Small intestine (tissue), 7 donors: Measurements from ENCODE around the gene TNFSF9. TPM values are rescaled to one million over a fixed set of nuclear protein-coding genes. Genes with fewer than 3 reads are reported as not detected.
"Not testable (repeated sequence)": the region's sequence is repeated elsewhere in the genome, so short reads cannot be mapped to it uniquely, and the experiment has no call there.

Experiments used
- DNase-seq, 2 donors: peaks; one replicate each; pipeline versions ENCODE4 v3.0.0 to v3.0.0-alpha.2; 2013
- FAIRE-seq: peaks from 2 replicates; lab custom pipeline; 2012; peaks lifted over from hg19 to GRCh38; lab: Jason Lieb, UNC
- H3K27ac ChIP-seq, 3 donors: one replicate each; pipeline ENCODE4 v1.5.1; 2013; ENCODE audit warnings: low read length in 2 of 3, mild to moderate bottlenecking in 2 of 3, control low read depth in 1 of 3, inconsistent platforms in 1 of 3, low read depth in 1 of 3, moderate library complexity in 1 of 3
- H3K27me3 ChIP-seq, 3 donors: one replicate each; pipeline ENCODE4 v1.6.1; 2013; ENCODE audit warnings: low read length in 3 of 3, inconsistent platforms in 1 of 3; ENCODE audit not compliant: control insufficient read depth in 3 of 3, insufficient read depth in 3 of 3
- H3K36me3 ChIP-seq, 3 donors: one replicate each; pipeline ENCODE4 v1.6.1; 2013; ENCODE audit warnings: low read length in 3 of 3, inconsistent platforms in 1 of 3, low read depth in 1 of 3, mild to moderate bottlenecking in 1 of 3, moderate library complexity in 1 of 3; ENCODE audit not compliant: control insufficient read depth in 3 of 3, insufficient read depth in 2 of 3
- H3K4me1 ChIP-seq, 3 donors: one replicate each; pipeline ENCODE4 v1.6.1; 2013; ENCODE audit warnings: low read length in 2 of 3, inconsistent platforms in 1 of 3, low read depth in 1 of 3, mild to moderate bottlenecking in 1 of 3, moderate library complexity in 1 of 3; ENCODE audit not compliant: control insufficient read depth in 3 of 3, insufficient read depth in 2 of 3
- H3K4me3 ChIP-seq, 3 donors: one replicate each; pipeline ENCODE4 v1.5.1; 2013; ENCODE audit warnings: low read length in 3 of 3, control low read depth in 1 of 3, inconsistent platforms in 1 of 3, low read depth in 1 of 3, mild to moderate bottlenecking in 1 of 3, moderate library complexity in 1 of 3
- H3K9me3 ChIP-seq, 2 donors: one replicate each; pipeline ENCODE4 v1.6.1; 2013; ENCODE audit warnings: low read depth in 1 of 2, low read length in 1 of 2; ENCODE audit not compliant: control insufficient read depth in 2 of 2, insufficient read depth in 1 of 2
- WGBS, 3 donors: extraction: QIAGEN DNeasy Blood & Tissue Kit; methylation state at CpG; one replicate each; pipeline ENCODE4 v1.1.7; 2013; 5-methylcytosine and 5-hydroxymethylcytosine counted together
- polyA plus RNA-seq, 4 donors: library from polyadenylated mRNA; stranded (reverse) in 3 of 4; unstranded in 1 of 4; fragments of 200-250 nt in 3 of 4; fragments of 120-200 nt in 1 of 4; gene quantifications; one replicate each; pipeline versions ENCODE4 v1.2.1 to v1.2.3, GENCODE V29; 2013
- donor health status: healthy with polysubstance abuse.
- donor health status: control.
- donor health status: control.
- donor health status: Bipolar disorder and iron deficiency.
- donor health status: healthy.

The TNFSF9 gene
- polyA plus RNA-seq, 4 donors: 0.22 to 0.37 TPM; not detected in 2

DNA sequence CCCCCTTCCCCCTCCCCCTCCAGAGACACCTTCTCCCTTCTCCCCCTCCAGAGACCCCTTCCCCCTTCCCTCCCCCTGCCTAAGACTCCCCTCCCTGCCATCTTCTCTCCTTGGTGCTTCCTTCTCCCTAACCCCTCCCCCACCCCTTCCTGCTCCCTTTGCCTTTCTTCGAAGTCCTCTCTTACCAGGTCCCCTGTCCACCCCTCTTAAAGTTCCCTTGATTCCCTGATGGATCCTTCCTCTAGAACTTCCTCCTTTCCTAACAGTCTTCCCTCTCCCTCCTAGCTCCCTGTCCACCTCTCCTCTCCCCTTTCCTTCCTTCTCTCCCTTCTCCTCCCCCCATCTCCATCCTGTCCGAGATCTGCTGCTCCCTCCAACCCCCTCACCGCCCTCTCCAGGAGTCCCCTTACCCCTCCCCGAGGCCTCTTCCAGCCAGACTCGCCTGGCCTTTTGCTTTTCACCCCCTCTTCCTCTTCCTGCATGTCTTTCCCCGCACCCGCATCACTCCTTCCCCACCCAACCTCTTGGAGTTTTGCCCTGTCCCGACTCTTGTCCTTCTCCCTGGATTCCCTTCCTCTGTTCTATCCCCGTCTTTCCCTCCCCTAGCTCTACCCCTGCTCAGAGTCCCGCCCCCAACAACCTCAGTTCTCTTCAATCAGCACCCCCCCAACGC, 3.1 kb downstream of the TNFSF9 start:
- FAIRE-seq: no peak
- Histone ChIP-seq H3K4me1 (peaks cover 0 to 5% (median 2%) of the 10 kb centered on the region in 3 donors), H3K4me3 (no peak overlapping the region), H3K36me3 (no peaks in the 10 kb centered on the region), H3K9me3 (peaks cover 0 to 8% of the 10 kb centered on the region in 2 donors), H3K27me3 (peaks cover 6 to 39% (median 12%) of the 10 kb centered on the region in 3 donors), H3K27ac (no peak overlapping the region)
- 15 to 25% (median 22%) methylated on average over 10 to 11 of the region's 11 CpGs for WGBS, 3 donors
- DNase-seq: no peak

DNA sequence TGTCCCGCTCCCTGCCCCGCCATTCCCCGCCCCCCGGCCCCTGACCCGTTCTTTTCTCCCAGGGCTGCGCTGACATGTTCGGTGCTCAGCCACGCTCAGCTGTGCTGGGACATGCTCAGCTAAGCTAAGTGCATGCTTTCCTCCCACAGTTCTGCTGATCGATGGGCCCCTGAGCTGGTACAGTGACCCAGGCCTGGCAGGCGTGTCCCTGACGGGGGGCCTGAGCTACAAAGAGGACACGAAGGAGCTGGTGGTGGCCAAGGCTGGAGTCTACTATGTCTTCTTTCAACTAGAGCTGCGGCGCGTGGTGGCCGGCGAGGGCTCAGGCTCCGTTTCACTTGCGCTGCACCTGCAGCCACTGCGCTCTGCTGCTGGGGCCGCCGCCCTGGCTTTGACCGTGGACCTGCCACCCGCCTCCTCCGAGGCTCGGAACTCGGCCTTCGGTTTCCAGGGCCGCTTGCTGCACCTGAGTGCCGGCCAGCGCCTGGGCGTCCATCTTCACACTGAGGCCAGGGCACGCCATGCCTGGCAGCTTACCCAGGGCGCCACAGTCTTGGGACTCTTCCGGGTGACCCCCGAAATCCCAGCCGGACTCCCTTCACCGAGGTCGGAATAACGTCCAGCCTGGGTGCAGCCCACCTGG, 3.7 kb downstream of the TNFSF9 start:
- no peaks in the 10 kb centered on the region for H3K36me3 ChIP-seq
- WGBS, 3 donors: 40 to 66% (median 63%) methylated on average over 38 to 40 of the region's 40 CpGs
- peaks cover 6 to 39% (median 12%) of the 10 kb centered on the region in 3 donors for H3K27me3 ChIP-seq
- H3K4me3 ChIP-seq: no peak overlapping the region
- FAIRE-seq (no peak), DNase-seq (no peak)
- peaks cover 0 to 5% (median 2%) of the 10 kb centered on the region in 3 donors for H3K4me1 ChIP-seq
- no peak overlapping the region for H3K27ac ChIP-seq
- H3K9me3 ChIP-seq: peaks cover 0 to 8% of the 10 kb centered on the region in 2 donors

- 88 to 91% (median 91%) methylated on average over 10 of the region's 10 CpGs for WGBS, 3 donors
- DNase-seq: no peak
- Histone ChIP-seq H3K27me3 (peaks cover 6 to 35% (median 12%) of the 10 kb centered on the region in 3 donors), H3K4me1 (peaks cover 0 to 5% (median 2%) of the 10 kb centered on the region in 3 donors), H3K27ac (no peak overlapping the region), H3K9me3 (peaks cover 0 to 8% of the 10 kb centered on the region in 2 donors), H3K4me3 (no peak overlapping the region), H3K36me3 (no peaks in the 10 kb centered on the region)
- no peak for FAIRE-seq
Observed at GRCh38 chr19:6535558-6536137, 4.8 kb downstream of the TNFSF9 start.

DNA sequence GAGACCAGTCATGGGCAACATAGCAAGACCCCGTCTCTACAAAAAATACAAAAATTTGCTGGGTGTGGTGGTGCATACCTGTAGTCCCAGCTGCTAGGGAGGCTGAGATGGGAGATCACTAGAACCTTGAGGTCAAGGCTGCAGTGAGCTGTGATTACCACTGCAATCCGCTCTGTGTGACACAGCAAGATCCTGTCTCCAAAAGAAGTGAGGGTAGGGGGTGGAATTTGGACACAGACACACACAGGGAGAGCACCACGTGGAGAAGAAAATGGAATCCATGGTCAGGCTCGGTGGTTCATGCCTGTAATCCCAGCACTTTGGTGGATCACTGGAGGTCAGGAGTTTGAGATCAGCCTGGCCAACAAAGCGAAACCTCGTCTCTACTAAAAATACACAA, 8.7 kb downstream of the TNFSF9 start:
- H3K9me3 ChIP-seq: peaks cover 0 to 5% of the 10 kb centered on the region in 2 donors
- H3K4me3 ChIP-seq: no peak overlapping the region
- no peaks in the 10 kb centered on the region for H3K4me1 ChIP-seq
- H3K27ac ChIP-seq: no peak overlapping the region
- H3K27me3 ChIP-seq: peaks cover 0 to 8% (median 4%) of the 10 kb centered on the region in 3 donors
- FAIRE-seq (no peak), DNase-seq (no peak)
- H3K36me3 ChIP-seq: no peaks in the 10 kb centered on the region
- WGBS, 3 donors: 81% methylated on average over 6 of the region's 6 CpGs

- Histone ChIP-seq H3K27ac (no peak overlapping the region), H3K9me3 (peaks cover 0 to under 1% of the 10 kb centered on the region in 2 donors), H3K27me3 (peaks cover 0 to 2% (median 0%) of the 10 kb centered on the region in 3 donors), H3K4me1 (no peaks in the 10 kb centered on the region), H3K4me3 (no peak overlapping the region), H3K36me3 (no peaks in the 10 kb centered on the region)
- FAIRE-seq: no peak
- WGBS, 3 donors: 67 to 71% (median 68%) methylated on average over 13 of the region's 13 CpGs
- no peak for DNase-seq
Observed at GRCh38 chr19:6540918-6541689, 10.3 kb downstream of the TNFSF9 start.

DNA sequence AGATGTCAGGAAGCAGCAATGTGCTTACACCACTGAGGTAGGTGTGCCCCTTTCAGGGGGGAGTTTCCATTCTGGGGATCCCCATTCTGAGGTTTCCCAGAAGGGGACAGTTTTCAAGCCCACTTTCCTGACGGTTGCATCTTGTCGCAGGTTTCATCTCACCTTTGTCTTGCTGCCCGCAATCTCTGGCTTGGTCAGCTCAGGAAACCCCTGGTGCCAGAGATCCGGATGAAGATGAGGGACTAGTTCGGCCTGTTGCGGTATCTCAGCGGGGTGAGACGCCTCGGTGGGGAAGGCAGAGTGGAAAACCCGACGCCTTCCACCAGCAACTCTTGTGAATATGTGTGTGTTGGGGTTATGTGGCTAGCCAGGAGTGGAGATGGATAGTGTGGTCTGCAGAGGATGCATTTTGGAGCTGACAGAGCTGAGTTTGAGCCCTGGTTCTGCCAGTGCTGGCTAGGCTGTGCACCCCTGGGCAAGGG, 13.1 kb downstream of the TNFSF9 start:
- no peak for DNase-seq
- Histone ChIP-seq H3K27me3 (no peaks in the 10 kb centered on the region), H3K36me3 (no peaks in the 10 kb centered on the region), H3K27ac (no peak overlapping the region), H3K4me3 (no peak overlapping the region), H3K4me1 (no peaks in the 10 kb centered on the region), H3K9me3 (no peaks in the 10 kb centered on the region)
- 66 to 79% (median 68%) methylated on average over 11 of the region's 11 CpGs for WGBS, 3 donors
- no peak for FAIRE-seq

DNA sequence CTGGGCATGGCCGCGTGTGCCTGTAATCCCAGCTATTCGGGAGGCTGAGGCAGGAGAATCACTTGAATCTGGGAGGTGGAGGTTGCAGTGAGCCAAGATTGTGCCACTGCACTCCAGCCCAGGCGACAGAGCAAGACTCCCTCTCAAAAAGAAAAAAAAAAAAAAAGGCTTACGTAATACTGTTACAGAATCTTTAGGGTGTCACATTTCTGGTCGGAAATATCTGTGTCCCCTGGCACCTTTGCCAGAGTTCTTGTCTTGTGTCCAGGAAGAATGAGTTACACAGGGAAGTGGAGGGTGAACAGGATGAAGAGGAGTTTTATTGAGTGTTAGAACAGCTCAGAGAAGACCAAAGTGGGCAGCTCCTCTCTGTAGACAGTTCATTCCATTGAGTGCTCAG, 19.9 kb downstream of the TNFSF9 start:
- not testable (repeated sequence) for H3K27ac ChIP-seq, FAIRE-seq, H3K4me3 ChIP-seq, H3K27me3 ChIP-seq, DNase-seq, H3K36me3 ChIP-seq, H3K9me3 ChIP-seq, H3K4me1 ChIP-seq
- WGBS, 3 donors: 84 to 91% (median 85%) methylated on average over 6 of the region's 6 CpGs

- H3K36me3 ChIP-seq: no peaks in the 10 kb centered on the region
- no peak for FAIRE-seq
- 86 to 92% (median 88%) methylated on average over 3 of the region's 3 CpGs for WGBS, 3 donors
Observed at GRCh38 chr19:6551091-6551490, 20.3 kb downstream of the TNFSF9 start.

More at GRCh38 chr19:6551091-6551490, 20.3 kb downstream of the TNFSF9 start:
- no peak for DNase-seq
- Histone ChIP-seq H3K9me3 (peaks cover 0 to 4% of the 10 kb centered on the region in 2 donors), H3K27me3 (peaks cover 0 to 2% (median 0%) of the 10 kb centered on the region in 3 donors), H3K4me3 (no peak overlapping the region), H3K27ac (no peak overlapping the region), H3K4me1 (no peaks in the 10 kb centered on the region)
